GM18517 (cell line): ENCODE data around the gene GPC3.
"Not testable (repeated sequence)": the region's sequence is repeated elsewhere in the genome, so short reads cannot be mapped to it uniquely, and the experiment has no call there.

Experiments
- ATAC-seq: cut with Tn5 transposase; IDR thresholded peaks from one replicate; pipeline ENCODE4 v1.9.1; 2021; ENCODE audit warnings: mild to moderate bottlenecking, moderate library complexity; ENCODE audit not compliant: unreplicated experiment

GPC3 gene

DNA sequence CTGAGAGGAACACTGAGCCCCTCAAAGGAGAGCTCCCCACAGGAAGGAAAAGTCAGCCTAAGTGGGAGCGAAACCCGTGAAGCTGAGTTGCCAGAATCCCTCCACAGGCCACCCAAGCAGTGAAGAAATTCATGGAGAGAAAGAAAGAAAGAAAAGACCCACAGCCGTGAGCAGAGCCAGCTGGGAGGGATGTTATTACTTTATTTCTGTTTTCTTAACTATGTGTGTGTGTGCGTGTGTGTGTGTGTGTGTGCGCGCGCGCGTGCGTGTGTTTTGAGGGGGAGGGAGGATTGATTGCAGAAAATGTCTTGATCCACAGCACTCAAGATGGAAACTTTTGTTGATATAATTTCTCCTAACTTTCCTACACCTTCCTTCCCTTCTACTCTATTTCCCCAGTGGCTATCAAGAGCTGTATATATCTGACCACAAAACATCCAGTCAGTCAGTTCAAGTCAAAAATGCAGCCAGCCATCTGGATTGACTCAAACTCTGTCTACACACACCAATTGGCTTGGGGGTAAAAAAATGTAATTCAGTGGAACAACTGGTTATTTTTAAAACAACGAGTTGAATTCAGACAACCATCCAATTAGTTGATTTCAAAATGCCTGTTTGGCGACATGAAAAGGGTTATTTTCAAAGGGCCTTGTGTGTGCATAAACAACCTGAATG is 13.8 kb upstream of the GPC3 start:
- ATAC-seq, result no peak

DNA sequence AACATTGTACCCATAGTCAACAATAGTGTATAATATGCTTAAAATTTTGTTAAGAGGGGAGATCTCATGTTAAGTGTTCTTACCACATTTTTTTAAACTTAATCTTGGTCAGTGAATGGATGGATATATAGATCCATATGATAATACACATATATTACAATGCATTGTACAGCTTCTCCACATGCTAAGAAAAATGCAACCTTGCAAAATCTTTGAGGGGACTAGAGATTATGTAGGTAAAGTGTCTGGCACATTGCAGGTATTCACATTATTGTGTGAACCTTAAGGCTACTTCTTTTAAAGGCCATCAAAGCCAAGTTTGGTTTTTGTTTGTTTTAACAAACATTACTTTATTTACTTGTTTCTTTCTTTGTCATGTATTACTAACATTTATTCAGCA is 10.4 kb upstream of the GPC3 start:
- no peak for ATAC-seq

DNA sequence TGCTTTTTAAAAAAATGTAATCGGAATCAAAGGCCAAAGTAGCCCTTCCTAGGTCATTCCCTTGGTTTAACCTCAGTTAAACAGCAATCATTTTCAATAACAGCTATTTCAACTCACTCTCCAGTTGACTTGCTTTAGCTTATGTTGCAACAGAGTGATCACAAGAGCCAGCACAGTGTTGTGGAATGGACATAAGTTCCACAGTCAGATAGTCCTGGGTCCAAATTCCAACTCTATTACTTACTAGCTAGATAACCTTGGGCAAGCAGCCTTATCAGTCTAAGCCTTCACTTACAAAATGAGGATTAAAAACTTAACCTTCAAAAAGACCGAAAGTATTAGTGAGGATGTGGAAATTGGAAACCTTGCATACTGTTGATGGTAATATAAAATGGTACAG is 9.2 kb upstream of the GPC3 start:
- no peak for ATAC-seq

DNA sequence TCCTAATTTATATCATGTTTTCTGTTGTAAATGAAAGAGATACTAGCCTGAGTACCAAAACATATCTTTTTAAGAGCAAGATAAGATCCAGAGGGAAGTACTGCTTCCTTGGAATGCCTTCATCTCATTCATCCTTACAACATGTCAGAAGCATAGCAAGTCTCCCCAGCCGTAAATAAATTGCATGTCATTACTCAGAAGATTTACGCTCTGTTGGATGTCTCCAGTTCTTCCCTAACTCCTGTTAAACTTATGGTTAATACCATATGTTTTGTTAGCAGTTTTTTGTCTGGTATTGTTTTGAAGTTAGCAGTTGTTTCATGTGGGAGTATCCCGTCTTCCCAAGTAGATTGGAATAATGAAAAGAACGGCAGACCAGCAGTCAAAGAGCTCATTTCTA is 7.5 kb upstream of the GPC3 start:
- no peak for ATAC-seq

DNA sequence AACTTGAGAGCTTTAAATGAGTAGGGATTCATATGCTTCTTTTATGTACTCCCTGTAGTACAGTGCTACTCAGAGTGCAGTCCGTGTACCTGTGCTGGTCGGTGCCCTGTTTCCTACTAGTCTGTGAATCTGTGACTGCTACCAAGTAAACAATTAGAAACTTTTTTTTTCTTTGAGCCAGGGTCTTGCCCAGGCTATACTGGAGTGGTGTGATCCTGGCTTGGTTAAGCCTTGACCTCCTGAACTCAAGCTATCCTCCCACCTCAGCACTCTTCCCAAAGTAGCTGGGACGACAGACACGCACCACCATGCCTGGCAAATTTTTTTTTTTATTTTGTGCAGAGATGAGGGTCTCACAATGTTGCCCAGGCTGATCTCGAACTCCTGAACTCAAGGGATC is 6.4 kb upstream of the GPC3 start:
- no peak for ATAC-seq

DNA sequence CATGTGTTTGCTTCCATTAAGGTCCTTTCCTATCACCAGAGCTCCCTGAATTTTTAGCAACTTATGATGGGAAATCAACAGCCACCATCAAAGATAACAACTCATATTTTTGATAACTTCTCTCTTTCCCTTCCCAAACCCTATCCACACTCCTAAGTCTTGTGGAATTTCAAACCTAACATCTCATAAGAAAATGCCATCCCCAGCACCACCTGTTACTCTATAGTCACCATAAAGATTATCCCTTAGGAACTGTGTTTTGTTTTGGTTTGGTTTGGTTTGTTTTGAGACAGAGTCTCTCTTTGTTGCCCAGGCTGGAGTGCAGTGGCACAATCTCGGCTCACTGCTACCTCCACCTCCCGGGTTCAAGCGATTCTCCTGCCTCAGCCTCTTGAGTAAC is 5.7 kb upstream of the GPC3 start:
- ATAC-seq, result not testable (repeated sequence)

DNA sequence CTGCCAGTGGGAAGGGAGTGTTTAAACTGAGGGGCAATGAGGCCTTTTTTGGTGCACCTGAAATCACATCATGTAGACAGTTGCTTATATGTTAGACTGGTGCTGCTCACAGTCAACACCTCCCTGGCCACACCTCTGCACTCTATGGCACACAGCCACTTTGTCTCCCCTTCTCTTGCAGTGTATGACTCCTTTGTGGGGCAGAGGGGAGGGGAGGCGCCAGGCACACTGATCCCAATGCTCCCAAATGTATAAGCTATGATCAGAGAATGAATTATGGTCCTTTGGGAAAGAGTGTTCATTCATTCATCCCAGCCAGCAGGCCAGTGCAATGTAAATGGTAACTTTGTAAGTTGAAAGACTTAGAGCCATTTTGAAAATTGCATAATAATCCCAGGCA is 4.6 kb upstream of the GPC3 start:
- no peak for ATAC-seq

DNA sequence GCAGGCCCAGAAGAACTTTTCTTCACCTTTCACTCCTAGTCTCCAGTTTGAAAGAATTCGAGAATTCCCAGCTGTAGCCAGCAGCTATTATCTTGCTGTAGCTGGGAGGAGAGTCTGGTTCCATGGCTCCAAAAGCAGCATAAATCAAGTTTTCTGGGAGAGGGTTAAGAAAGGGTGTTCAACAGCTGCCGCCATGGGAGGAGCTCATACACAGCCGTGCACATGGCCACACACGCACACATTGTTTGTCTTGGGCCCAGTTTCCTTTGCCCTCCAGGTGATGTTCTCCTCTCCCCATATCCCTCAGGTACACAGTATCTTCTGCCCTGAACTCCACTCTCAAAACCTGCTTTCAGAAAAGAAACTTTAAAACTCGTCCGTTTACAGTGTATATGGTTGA is 4.1 kb upstream of the GPC3 start:
- no peak for ATAC-seq

DNA sequence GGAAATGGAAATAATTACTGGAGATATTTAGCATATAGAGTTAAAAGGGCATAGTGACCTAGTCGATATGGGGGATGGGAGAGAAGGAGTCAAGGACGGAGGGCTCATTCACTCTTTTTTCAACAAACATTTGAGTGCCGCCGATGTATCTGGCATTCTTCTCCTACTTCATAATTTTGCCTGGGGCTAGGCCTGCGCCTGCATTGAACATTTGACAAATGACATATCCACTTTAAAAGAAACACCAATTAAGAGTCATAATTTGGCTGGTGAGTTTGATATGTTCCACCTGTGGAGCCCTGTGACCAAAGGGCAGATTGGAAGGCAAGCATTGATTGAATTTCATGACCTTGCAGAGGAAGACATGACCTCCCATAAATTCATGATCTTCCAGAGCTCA is 2.6 kb upstream of the GPC3 start:
- ATAC-seq, result no peak

DNA sequence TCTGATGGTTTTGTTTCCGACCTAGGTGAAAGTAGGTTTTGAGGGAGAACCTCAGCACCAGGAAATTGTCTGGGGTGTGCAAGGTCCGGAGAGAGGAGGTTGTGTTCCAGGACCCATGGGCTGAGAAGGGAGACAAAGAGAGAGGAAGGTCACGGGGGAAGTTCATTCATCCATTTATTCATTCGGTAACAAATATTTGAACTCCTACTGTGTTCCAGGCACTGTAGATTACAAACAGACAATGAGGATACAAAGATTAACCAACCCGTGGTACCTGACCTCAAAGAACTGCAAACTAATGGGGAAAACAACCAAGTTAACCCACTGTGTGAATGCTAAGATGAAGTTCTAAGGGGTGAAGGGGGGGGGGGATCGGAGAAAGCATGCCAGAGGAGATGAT is 1.8 kb upstream of the GPC3 start:
- ATAC-seq, result no peak

DNA sequence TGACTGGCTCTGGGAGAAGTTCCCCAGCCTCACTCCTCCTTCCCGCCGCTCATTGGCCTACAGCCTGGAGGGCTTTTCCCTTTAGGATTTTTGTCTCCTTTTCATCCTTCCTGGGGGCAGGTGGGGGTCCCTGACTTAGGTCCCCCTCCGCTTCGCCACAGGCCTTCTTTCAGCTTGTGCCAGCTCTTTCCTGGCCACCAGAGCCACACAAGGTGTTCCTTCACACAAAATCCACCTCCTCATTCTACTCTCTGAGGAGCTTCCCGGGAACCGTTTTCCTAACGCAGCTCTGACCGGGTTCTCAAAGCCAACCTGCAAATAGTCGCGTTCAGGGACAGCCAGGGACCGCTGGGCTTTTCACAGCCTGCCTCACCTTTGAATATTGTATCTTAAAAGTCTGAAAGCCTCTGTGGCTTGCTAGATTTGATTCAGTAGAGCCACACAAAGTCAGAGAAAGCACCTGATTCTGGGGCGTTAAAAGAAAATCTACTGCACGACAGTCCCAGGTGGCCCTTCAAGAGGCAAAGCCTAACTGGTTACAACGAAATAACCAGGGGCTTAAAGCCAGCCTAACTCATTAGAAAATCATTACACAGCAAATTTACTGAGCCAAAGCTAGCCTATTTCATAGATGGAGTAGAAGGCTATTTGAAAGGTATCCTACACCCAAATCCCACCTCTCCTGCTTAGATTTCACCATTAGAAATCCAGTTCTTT is 731 bp upstream of the GPC3 start:
- ATAC-seq, result no peak

DNA sequence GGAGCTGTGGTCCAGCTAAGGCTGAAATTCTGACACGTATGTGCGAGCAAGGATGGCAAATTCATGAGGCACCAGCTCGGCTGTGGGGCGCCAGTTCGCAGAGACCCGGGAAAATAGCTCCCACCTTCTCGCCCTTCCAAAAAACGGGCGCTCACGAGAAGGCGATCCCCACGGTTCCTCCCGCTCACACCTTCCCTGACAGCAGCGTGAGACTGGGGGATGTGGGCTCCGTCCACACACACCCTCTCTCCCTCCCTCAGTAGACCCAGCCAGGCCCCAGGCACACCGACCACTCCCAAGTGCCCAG is 584 bp downstream of the GPC3 start:
- no peak for ATAC-seq

DNA sequence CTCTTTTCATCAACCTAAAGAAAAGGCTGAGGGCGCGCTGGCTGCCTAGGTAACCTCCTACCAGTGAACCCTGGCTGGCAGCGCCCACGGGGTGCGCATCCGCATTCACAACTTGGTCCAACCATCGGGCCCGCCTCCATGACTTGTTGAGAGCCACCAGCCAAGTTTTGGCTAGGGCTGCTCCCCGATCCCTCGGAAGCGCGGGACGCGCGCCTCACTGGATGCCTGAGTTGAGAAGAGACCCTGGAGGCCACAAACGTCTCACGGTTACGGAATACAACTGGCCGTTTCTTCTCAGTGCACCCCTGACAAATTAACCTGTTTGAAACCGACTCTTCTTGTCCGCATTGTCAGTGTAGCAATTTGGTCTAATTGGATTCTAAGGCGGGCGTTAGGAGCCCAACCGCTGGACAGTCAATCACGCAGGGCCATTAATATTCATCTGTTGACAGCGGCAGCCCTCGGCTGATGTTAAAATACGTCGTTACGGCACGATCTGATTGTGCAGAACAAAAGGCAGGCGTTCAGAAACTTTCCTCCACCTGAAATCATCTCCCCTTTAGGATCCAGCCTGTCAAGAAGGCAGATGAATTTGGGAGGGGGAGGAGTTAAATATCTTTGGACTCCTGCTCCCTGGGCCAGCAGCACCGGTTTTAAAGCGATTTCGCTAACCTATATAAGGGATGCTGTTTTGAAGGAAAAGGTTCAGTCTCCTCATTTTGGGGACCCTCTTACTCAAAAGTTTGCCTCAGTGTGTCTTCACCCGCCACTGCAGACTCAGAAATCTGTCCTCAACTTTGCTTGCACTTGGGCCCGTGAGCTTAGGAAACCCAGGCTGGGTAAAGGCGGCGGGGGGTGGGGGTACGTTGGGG is 1.2 kb downstream of the GPC3 start:
- ATAC-seq, result no peak

DNA sequence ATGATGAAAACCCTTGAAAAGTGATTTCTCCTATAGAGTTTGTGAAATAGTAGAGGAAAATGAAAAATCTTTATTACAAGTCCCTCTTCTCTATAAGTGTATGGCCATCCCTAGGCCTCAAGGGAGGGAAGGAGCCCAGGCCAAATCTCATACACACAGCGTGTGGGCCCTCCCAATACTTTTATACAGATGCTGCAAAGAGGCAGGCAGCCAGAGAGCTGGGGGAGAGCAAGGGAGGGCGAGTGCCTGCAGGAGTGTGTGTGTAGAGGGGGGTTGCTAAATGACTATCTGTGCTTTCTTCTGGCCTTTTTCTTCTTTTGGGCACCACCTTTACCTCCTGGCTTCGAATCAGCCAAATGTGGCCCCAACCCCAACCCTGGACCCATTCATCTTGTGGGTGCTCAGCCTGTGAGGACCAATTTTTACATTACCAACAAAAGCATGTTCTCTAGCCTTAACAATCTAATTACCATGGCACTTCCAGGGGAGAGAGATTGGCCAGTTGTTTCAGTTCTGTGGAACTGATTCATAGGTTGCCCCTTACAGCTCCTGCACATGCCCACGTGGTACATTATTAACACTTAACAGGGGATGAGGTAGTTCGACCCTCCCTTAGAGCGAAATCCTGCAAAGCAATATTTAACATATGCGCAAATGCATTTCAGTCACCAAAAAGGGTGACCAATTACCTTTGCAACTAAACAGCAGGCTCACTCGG is 2.0 kb downstream of the GPC3 start:
- no peak for ATAC-seq

DNA sequence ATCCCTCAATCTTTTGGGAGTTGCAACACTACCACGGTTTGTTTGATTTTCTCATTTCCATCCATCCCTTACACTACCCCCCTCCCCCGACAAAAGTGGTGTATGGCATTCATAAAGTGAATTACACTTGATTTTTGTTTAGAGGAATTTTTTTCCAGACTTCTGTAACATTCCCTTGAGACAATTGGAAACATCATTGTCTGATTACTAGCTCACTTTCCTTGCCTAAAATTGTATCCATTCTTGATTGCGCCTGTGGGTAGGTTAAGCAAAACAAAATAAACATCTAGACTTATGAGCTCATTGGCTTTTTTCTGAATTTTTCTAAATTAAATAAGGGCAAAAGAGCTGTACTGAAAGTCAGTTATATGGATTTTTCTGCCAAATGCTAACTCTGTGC is 3.5 kb downstream of the GPC3 start:
- no peak for ATAC-seq

DNA sequence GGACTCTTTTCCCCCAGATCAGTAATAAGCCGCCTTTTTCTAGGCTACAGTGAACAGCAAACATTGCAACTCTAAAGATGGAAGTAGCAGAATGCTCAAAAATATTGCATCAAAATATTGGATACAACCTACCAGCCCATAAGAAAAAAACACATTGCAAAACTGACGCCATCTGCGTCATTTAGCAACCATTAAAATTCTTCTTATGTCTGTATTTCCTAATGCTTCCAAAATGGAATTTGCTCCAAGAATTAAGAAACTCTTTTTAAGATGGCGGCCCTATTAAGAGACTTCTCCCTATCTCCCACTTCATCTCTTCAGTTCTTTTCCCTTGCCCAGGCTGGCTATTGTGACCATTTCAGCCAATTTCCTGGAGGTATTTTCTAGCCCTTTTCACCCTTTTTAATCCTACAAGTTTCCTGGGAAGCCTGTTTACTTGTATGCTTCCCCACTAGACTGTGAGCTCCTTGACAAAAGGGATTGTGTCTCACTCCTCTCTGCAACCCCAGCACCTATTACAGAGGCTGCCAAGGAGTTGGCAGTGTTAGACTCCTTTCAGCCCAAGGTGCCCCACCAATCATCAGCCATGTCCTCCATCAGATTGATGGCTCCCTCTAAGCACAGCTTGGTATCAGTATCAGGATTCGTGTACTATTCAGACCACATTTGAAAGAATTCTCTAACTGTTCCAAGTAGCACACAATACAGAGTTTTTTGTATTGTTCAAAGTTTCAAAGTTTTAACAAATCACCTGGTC is 4.4 kb downstream of the GPC3 start:
- ATAC-seq, result no peak

DNA sequence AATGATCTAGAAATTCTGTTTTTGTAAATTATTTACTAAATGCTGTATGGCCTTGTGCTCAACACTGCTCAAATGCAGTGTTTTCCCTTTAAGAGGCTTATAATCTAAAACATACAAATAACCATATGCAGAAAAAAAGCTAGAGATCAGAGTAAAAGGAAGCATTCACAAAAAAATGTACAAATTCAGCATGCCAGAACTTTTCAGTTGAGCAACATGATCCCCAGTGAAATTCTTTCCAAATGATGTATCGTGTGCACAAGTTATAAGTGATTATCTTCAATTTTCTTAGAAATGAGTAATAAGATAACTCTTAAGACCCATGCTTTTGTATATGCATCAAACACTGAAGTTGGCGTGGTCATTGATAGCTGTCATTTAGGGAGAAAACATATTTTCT is 5.0 kb downstream of the GPC3 start:
- no peak for ATAC-seq

DNA sequence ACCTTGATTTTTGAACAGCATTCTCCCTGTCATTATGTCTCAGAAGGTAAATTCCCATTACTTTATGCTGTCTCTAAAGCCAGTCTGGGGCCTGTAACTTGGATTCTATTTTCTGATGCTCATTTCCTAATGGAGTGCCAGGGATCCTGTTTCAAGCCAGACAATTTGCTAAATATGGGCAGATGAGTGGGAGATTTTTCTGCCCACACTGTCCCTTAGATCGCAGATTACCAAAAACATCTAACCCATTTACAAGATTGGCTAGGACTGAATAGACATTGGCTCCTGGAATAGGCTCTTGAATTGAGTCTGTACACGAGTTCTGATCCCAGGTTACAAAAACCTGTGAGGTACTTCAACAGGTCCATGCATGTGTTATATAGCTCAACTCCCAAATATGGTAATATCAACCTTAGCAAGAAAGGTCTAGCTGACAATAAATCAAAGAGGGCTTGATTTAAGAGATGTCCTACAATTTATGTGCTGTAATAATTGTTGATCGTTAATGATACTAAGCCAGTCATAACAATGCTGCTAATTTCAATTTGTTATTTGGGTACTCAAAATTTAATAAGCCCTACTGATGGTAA is 5.7 kb downstream of the GPC3 start:
- ATAC-seq, result no peak

DNA sequence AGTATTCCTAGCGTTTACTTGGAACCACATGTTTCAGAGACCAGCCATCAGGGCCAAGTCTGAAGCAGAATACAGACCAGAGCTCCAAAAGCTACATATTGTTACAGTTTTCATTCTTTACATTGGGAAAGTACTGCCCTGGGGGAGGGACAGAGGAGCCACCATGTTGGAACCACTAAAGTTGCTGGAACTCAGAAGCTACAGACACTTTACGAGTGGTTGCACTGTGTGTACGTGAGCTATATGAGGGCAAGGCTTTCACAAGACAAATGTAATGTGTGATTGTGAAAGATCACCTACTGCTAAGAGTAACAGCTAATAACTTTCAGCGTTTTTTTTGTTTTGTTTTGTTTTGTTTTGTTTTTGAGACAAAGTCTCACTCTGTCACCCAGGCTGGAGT is 11.7 kb downstream of the GPC3 start:
- no peak for ATAC-seq

DNA sequence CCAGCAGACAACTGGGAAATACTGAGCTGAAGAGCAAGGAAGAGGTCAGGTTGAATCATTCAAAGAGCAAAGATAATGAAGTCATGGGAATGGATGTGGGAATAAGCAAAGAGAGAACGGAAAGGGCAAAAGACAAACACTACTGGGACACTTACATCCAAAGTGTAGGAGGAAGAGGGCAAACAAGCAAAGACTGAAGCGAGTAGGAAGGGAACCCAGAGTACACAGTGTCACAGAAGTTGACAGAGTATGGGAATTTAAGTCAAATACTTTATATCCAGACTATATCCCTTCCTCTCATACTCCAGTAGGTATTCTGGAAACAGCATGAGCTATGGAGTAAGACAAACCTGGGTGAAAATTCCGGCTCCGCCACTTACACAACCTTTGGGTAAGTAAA is 12.5 kb downstream of the GPC3 start:
- no peak for ATAC-seq
